ENCODE data around the gene ASAH2B.

ASAH2B gene

DNA sequence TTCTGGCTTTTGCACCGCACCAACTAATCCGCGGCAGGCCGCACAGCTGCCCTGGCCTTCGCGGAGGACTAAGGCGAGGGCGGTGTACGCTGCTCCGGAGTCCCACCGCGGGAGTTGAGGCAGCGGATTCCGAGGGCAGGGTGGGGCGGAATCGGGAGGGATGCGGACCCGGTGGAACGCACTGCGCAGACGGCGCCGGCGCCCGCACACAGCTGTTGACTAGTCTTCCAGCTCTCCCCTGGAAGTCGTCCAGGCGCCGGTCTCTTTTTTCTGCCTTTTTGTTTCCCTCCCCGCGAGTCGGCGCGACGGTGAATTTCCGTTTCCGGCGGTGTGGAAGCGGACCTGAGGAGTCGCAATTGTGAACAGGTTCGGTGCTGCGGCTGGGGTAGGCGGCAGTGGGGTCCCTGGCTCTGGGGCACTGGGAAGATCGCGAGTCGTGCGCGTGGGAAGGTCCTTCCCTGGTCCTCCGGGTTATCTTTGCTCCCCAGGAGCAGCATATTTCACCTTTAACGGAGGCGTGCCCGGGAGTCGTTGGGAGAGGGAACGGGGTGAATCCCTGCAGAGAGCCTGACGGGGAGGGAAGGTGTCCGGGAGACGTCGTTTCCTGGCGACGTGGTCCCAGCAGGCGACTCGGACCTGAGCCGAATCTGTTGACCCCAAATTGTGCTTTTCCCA is at the start of gene ASAH2B:
Gene ASAH2B, plus strand, starts transcription at position 319 of the 675 bp plus-strand sequence. CDS start 5,195 bp downstream, outside the sequence.
- TF ChIP-seq GATA3 (IDR thresholded peaks at IDR 0.05; ENCODE audit: low read depth, low read length), result no peak
- TF ChIP-seq GATA2 (IDR thresholded peaks at IDR 0.05; ENCODE audit: low read depth, low read length), result no peak

GRCh38 chr10:50740293-50740648 is 535 bp downstream of the ASAH2B start:
- TF ChIP-seq GATA3 (IDR thresholded peaks at IDR 0.05; ENCODE audit: low read depth, low read length) (no peak), GATA2 (IDR thresholded peaks at IDR 0.05; ENCODE audit: low read depth, low read length) (no peak)

DNA sequence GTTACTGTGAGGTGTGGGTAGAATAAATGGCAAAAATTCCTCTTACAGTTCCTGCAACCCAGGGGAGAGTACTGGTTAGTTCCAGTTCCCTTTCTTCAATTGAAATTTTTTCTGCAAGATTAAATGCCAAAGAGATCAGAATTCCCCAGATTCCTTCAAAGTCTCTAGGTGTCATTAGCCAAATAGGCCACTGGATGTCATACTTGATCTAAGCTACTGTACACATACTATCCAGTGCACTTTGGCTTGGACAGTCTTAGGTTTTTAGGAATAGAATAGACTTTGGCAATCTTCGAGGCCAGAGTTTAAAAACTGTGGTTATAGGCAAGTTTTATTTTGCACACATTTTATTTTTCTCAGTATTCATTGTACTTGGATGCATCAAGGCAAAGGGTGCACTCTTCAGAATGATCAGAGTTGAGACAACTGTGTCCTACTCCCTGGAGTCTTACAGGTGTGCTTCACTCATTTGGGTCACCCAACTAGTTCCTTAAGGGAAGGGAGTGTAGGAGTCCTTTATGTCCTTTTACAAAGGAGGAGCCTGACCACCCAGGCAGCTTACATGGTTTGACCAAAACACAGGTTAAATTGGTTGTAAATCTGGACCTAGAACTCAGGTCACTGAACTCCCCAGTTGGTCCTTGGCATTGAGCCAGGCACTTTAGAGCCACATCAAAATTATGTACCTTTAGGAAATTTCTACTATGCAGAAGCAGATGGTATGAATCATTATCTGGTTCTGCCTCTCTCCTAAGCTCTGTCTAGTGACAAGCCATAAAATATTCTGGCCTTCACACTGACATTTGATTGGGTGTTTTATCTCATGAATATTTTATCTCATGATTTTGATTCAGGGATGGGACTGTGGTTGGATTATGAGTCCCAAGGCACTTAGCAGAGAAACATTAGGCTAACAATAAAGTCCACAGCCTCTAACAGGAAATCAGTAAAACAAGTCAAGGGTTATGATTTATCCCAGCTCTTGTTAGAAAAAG is 49.5 kb downstream of the ASAH2B start:
- no peak for TF ChIP-seq GATA3 (IDR thresholded peaks at IDR 0.05; ENCODE audit: low read depth, low read length)
- no peak for TF ChIP-seq GATA2 (IDR thresholded peaks at IDR 0.05; ENCODE audit: low read depth, low read length)

DNA sequence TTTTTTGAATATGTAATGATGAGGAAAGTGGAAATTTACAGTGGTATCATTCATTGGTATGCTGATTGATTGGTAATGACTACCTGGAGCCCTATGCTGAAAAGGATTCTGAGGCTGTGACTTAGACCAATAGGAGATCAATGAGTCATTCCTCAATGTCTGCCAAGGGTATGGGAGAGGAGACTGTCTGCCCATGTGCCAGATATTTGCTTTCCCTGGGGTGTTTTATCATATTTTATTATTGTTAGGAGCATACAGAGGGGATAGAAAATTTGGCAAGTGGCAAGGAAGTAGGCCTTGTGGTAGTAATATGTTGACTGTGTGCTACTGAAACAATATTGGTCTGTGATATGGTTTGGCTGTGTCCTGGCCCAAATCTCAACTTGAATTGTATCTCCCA is 54.8 kb downstream of the ASAH2B start:
- TF ChIP-seq GATA3 (IDR thresholded peaks at IDR 0.05; ENCODE audit: low read depth, low read length) (no peak), GATA2 (IDR thresholded peaks at IDR 0.05; ENCODE audit: low read depth, low read length) (no peak)

GRCh38 chr10:50796693-50797092 is 57.0 kb downstream of the ASAH2B start:
- no peak for TF ChIP-seq GATA2 (IDR thresholded peaks at IDR 0.05; ENCODE audit: low read depth, low read length)
- TF ChIP-seq GATA3 (IDR thresholded peaks at IDR 0.05; ENCODE audit: low read depth, low read length), result no peak

DNA sequence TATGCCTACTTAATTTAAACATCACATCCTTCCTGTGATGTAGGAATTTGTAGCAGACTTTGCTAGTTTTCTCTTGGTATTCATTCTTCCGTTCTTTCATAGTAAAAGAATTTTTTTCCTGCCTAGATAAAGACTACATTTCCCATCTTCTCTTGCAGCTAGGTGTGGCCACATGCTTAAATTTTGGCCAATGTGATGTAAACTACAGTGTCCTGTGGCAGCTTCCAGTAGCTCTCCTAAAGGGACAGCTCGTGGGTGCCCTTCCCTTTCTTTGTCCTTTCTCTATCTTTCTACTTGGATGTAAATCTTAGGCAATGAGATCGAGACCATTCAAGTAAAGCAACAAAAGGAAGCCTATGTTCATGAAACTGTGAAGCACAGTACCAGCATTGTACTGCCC is 58.6 kb downstream of the ASAH2B start:
- no peak for TF ChIP-seq GATA2 (IDR thresholded peaks at IDR 0.05; ENCODE audit: low read depth, low read length)
- no peak for TF ChIP-seq GATA3 (IDR thresholded peaks at IDR 0.05; ENCODE audit: low read depth, low read length)

DNA sequence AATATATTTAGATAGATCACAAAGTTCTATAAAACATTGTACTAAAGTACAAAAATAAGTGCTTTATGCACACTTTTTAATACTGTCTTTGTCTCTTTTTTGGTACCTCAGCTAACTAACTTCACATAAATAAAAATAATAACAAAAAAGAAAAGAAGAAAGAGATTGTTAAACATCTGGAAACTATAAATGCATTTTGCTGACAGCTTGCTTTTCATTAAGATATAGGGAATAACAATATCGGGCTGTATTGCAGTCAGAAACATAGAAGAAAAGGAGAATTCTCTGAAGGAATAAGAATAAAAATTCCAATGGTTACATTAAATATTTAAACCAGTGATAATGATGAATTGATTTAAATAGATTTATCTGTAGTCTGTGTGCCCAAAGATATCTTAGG is 59.9 kb downstream of the ASAH2B start:
- TF ChIP-seq GATA2 (IDR thresholded peaks at IDR 0.05; ENCODE audit: low read depth, low read length), result no peak
- no peak for TF ChIP-seq GATA3 (IDR thresholded peaks at IDR 0.05; ENCODE audit: low read depth, low read length)

DNA sequence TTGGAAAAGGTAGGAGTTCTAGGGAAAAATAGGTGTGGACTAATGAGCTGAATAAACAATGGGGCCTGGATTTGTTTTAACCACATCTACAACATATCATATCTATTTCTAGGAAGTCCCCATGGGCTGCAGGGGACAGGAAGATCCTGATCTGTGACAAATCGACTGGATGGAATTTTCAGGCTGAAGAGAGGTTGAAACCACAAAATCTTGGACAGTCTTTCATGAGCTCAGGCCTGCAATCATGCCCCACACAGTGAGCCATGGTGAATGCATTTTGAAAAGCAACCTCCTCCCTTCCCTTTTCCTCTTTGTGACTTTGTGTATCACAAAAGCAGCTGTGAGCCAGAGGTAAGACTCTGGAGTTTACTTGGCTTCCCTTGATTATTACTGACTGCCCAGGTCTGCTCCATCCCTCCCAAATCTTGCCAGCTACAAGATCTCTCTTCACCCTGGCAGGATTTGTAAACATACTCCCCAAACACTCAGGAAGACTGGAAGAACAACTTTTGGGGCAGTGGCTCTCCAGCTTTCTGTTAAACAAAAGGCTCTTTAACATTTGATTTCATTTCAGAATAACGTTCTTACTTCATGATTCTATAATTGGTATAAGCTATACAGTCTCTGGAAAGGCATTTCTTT is 66.4 kb downstream of the ASAH2B start:
- TF ChIP-seq GATA3 (IDR thresholded peaks at IDR 0.05; ENCODE audit: low read depth, low read length), result no peak
- no peak for TF ChIP-seq GATA2 (IDR thresholded peaks at IDR 0.05; ENCODE audit: low read depth, low read length)

- TF ChIP-seq GATA3 (IDR thresholded peaks at IDR 0.05; ENCODE audit: low read depth, low read length), result no peak
- TF ChIP-seq GATA2 (IDR thresholded peaks at IDR 0.05; ENCODE audit: low read depth, low read length), result no peak
Observed at GRCh38 chr10:50807851-50808776, 68.4 kb downstream of the ASAH2B start.

All from SH-SY5Y (cell line).